Neural progenitor cell (in vitro differentiated cells): Measurements from ENCODE around the gene HDAC4.

ENCODE experiments used
- CTCF ChIP-seq: fragments of 200-600 bp; sonication (generic); IDR thresholded peaks from 2 replicates; pipeline ENCODE4 v1.5.1; 2017; ENCODE audit warnings: antibody characterized with exemption, mild to moderate bottlenecking
- EZH2 ChIP-seq: fragments of 200-600 bp; sonication (generic); IDR thresholded peaks from 2 replicates; pipeline ENCODE4 v1.6.1; 2017; ENCODE audit warnings: antibody characterized with exemption, mild to moderate bottlenecking, moderate library complexity

- TF ChIP-seq CTCF (no peak), EZH2 (no peak)
These were observed 184.1 kb downstream of the HDAC4 start for GRCh38 chr2:239216614-239217273.
